ENCODE measurements around the gene ARHGAP22. TPM values are rescaled to one million over a fixed set of nuclear protein-coding genes. Genes with fewer than 3 reads are reported as not detected.

The ARHGAP22 gene
- total and polyA plus RNA-seq, 2 donors (not counting 1 experiment from before 2014, with no cell fraction given), result 10.4 to 75.5 TPM

DNA sequence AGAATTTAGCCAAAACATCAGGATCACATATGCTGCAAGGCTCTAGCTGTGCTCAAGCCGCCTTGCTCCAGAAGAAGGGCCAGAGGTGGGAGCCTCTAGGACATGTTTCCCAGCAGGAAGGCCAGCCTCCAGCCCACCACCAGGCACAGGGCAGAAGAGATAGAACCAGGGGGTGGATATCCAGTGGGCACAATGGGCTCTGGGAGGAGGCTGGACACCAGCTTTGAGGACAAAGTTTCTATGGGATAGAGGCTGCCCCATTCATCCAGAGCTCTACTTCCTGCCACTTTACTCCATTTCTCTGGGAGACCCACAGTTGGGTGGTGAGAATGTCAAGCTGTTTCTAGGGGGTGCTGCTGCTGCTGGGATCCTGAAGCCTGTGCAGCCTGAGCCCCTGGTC lies 77.1 kb downstream of the ARHGAP22 start:
- Histone ChIP-seq H3K9ac (ENCODE audit: insufficient read depth, low read length) (no peak overlapping the region), H2AFZ (ENCODE audit: low read length) (no peak overlapping the region), H3K79me2 (ENCODE audit: control insufficient read depth, insufficient read depth, low read length) (peaks cover 42% of the 10 kb centered on the region), H3K36me3 (ENCODE audit: control insufficient read depth, insufficient read depth, low read length) (peaks cover under 1% of the 10 kb centered on the region), H3K4me1 (ENCODE audit: control insufficient read depth, extremely low read depth, insufficient read depth, low read length) (peaks cover 19% of the 10 kb centered on the region), H3K27ac (ENCODE audit: insufficient read depth, low read length) (no peak overlapping the region), H3K27me3 (ENCODE audit: control insufficient read depth, insufficient read depth, low read length) (no peaks in the 10 kb centered on the region), H3K4me3 (replicated peaks in 1 of 4; ENCODE audit: control extremely low read depth in 1 of 4, insufficient read depth in 1 of 4, low read depth in 3 of 4, low read length in 4 of 4) (no peak overlapping the region), H3K9me3 (ENCODE audit: control insufficient read depth, insufficient read depth, low read depth, low read length) (no peaks in the 10 kb centered on the region), H3K4me2 (ENCODE audit: extremely low read depth, insufficient read depth, low read length) (no peak overlapping the region), H4K20me1 (ENCODE audit: control insufficient read depth, extremely low read depth, insufficient read depth, low read length) (no peaks in the 10 kb centered on the region)
- TF ChIP-seq EZH2 (IDR thresholded peaks at IDR 0.05; ENCODE audit: low read length, missing control alignments), result no peak
- TF ChIP-seq, protein P1, sequence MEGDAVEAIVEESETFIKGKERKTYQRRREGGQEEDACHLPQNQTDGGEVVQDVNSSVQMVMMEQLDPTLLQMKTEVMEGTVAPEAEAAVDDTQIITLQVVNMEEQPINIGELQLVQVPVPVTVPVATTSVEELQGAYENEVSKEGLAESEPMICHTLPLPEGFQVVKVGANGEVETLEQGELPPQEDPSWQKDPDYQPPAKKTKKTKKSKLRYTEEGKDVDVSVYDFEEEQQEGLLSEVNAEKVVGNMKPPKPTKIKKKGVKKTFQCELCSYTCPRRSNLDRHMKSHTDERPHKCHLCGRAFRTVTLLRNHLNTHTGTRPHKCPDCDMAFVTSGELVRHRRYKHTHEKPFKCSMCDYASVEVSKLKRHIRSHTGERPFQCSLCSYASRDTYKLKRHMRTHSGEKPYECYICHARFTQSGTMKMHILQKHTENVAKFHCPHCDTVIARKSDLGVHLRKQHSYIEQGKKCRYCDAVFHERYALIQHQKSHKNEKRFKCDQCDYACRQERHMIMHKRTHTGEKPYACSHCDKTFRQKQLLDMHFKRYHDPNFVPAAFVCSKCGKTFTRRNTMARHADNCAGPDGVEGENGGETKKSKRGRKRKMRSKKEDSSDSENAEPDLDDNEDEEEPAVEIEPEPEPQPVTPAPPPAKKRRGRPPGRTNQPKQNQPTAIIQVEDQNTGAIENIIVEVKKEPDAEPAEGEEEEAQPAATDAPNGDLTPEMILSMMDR (conservative IDR thresholded peaks at IDR 0.05 in 1 of 2, IDR thresholded peaks at IDR 0.05 in 1 of 2; ENCODE audit: low read depth in 1 of 2, low read length in 2 of 2), result no peak
- DNase-seq (ENCODE audit: low read depth in 2 of 2), result no peak

DNA sequence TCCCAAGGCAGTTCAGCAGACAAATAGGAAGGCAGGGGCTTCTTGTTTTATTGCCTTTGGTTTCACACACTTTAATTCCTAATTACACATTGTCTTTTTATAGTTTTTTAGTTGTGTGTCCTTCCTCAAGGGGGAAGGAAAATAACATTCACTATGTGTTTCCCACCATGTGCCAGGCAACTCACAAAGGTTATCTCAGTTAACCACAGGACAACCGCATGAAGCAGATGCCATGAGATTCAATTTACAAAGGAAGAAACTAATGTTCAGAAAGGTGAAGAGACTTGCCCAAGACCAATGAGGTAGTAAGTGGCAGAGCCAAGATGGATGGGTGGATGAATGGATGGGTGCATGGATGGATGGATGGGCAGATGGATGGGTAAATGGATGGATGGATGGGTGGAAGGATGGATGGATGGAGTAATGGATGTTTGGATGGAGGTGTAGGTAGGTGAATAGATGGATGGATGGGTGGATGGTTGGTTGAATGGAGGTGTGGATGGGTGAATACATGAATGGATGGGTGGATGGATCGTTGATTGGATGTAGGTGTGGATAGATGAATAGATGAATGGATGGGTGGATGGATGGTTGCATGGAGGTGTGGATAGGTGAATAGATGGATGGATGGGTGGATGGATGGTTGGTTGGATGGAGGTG lies 77.9 kb downstream of the ARHGAP22 start:
- DNase-seq (ENCODE audit: low read depth in 2 of 2), result peak in 1 of 2 donors; percentile 59
- Histone ChIP-seq H3K36me3 (ENCODE audit: control insufficient read depth, insufficient read depth, low read length) (no peaks in the 10 kb centered on the region), H3K4me3 (replicated peaks in 1 of 4; ENCODE audit: control extremely low read depth in 1 of 4, insufficient read depth in 1 of 4, low read depth in 3 of 4, low read length in 4 of 4) (peak overlapping the region in 3 of 4 experiments; percentile 4 to 45 (median 8)), H3K27me3 (ENCODE audit: control insufficient read depth, insufficient read depth, low read length) (no peaks in the 10 kb centered on the region), H3K79me2 (ENCODE audit: control insufficient read depth, insufficient read depth, low read length) (peaks cover 46% of the 10 kb centered on the region), H3K4me2 (ENCODE audit: extremely low read depth, insufficient read depth, low read length) (peak overlapping the region; percentile 51), H4K20me1 (ENCODE audit: control insufficient read depth, extremely low read depth, insufficient read depth, low read length) (no peaks in the 10 kb centered on the region), H3K4me1 (ENCODE audit: control insufficient read depth, extremely low read depth, insufficient read depth, low read length) (peaks cover 27% of the 10 kb centered on the region), H3K9ac (ENCODE audit: insufficient read depth, low read length) (no peak overlapping the region), H2AFZ (ENCODE audit: low read length) (no peak overlapping the region), H3K27ac (ENCODE audit: insufficient read depth, low read length) (peak overlapping the region; percentile 66), H3K9me3 (ENCODE audit: control insufficient read depth, insufficient read depth, low read depth, low read length) (no peaks in the 10 kb centered on the region)
- TF ChIP-seq EZH2 (IDR thresholded peaks at IDR 0.05; ENCODE audit: low read length, missing control alignments), result no peak
- TF ChIP-seq, protein P1 (conservative IDR thresholded peaks at IDR 0.05 in 1 of 2, IDR thresholded peaks at IDR 0.05 in 1 of 2; ENCODE audit: low read depth in 1 of 2, low read length in 2 of 2), result no peak

DNA sequence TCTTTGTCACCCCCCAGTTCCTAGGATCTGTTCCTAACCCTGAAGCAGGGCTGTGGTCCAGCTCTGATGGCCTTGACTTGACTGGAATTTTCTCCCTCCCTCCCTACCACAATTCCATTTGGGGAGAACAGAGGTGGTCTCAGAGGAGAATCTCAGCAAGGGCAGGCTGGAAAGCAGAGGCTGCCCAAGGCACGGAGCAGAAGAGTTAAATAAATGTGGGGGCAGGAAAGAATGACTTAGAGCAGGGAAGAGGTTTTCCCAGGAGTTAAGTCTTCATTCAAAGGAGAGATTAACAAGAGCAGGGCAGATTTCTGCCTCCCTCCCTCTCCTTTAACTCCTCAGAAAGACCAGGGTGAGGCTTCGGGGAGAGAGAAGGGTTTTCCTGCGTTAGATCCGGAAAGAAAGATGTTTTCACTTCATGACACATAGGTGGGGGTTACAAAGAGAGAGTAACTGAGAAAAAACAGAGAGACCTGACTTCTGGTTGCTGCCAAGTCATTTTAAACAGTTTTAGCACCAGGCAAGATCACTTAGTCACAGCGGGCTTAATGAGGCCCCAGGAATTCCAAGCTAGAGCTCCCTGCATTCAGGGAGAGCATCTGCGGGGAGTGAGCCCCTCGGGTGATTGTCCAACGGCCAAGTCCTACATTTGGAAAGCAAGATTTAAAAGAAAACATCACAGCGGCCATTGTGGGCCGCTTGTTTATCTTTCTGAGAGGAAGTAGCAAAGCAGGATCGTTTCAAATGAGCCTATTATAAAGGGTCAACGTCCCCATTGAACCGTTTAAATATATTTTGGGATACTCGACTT lies 78.7 kb downstream of the ARHGAP22 start:
- peak; percentile 57 to 95 for DNase-seq (ENCODE audit: low read depth in 2 of 2)
- H3K79me2 ChIP-seq (ENCODE audit: control insufficient read depth, insufficient read depth, low read length), result peaks cover 51% of the 10 kb centered on the region
- no peak overlapping the region for H3K9ac ChIP-seq (ENCODE audit: insufficient read depth, low read length)
- no peaks in the 10 kb centered on the region for H4K20me1 ChIP-seq (ENCODE audit: control insufficient read depth, extremely low read depth, insufficient read depth, low read length)
- H3K4me1 ChIP-seq (ENCODE audit: control insufficient read depth, extremely low read depth, insufficient read depth, low read length), result peaks cover 28% of the 10 kb centered on the region
- no peaks in the 10 kb centered on the region for H3K36me3 ChIP-seq (ENCODE audit: control insufficient read depth, insufficient read depth, low read length)
- peak overlapping the region in 3 of 4 experiments; percentile 4 to 45 (median 8) for H3K4me3 ChIP-seq (replicated peaks in 1 of 4; ENCODE audit: control extremely low read depth in 1 of 4, insufficient read depth in 1 of 4, low read depth in 3 of 4, low read length in 4 of 4)
- H3K27ac ChIP-seq (ENCODE audit: insufficient read depth, low read length), result peak overlapping the region; percentile 66
- no peaks in the 10 kb centered on the region for H3K27me3 ChIP-seq (ENCODE audit: control insufficient read depth, insufficient read depth, low read length)
- TF ChIP-seq, protein P1 (conservative IDR thresholded peaks at IDR 0.05 in 1 of 2, IDR thresholded peaks at IDR 0.05 in 1 of 2; ENCODE audit: low read depth in 1 of 2, low read length in 2 of 2), result no peak
- no peak for TF ChIP-seq EZH2 (IDR thresholded peaks at IDR 0.05; ENCODE audit: low read length, missing control alignments)
- no peak overlapping the region for H2AFZ ChIP-seq (ENCODE audit: low read length)
- H3K9me3 ChIP-seq (ENCODE audit: control insufficient read depth, insufficient read depth, low read depth, low read length), result no peaks in the 10 kb centered on the region
- peak overlapping the region; percentile 51 for H3K4me2 ChIP-seq (ENCODE audit: extremely low read depth, insufficient read depth, low read length)
